Ovary (tissue), 3 donors: ENCODE data around the gene CRAMP1.

Experiments used
- POLR2A ChIP-seq: fragments of 450-650 bp; IDR thresholded peaks from one replicate; pipeline ENCODE4 v1.6.1; 2017; ENCODE audit warnings: antibody characterized with exemption, mild to moderate bottlenecking, moderate library complexity
- TF ChIP-seq, protein P1 (sequence below), 3 donors: fragments of 450-650 bp in 2 of 3; fragments of 200-600 bp in 1 of 3; IDR thresholded peaks; one replicate each; pipeline versions ENCODE4 v1.5.1 to v1.8.0; 2016 to 2022; ENCODE audit warnings: antibody characterized with exemption in 3 of 3, mild to moderate bottlenecking in 1 of 3
- donor health status: DM: no; HTN: no; CAD: no.

GRCh38 chr16:1715220-1715619, 103.1 kb downstream of the CRAMP1 start:
- TF ChIP-seq, protein P1, sequence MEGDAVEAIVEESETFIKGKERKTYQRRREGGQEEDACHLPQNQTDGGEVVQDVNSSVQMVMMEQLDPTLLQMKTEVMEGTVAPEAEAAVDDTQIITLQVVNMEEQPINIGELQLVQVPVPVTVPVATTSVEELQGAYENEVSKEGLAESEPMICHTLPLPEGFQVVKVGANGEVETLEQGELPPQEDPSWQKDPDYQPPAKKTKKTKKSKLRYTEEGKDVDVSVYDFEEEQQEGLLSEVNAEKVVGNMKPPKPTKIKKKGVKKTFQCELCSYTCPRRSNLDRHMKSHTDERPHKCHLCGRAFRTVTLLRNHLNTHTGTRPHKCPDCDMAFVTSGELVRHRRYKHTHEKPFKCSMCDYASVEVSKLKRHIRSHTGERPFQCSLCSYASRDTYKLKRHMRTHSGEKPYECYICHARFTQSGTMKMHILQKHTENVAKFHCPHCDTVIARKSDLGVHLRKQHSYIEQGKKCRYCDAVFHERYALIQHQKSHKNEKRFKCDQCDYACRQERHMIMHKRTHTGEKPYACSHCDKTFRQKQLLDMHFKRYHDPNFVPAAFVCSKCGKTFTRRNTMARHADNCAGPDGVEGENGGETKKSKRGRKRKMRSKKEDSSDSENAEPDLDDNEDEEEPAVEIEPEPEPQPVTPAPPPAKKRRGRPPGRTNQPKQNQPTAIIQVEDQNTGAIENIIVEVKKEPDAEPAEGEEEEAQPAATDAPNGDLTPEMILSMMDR (IDR thresholded peaks at IDR 0.05) = no peak
- TF ChIP-seq POLR2A = no peak
